SU-DHL-6 (cell line): ENCODE data around the gene GEMIN4.

ENCODE experiments used
- CTCF ChIP-seq: fragments of 200-600 bp; sonication (generic); IDR thresholded peaks from one replicate; pipeline ENCODE4 v1.5.1; 2017; ENCODE audit warnings: antibody characterized with exemption, mild to moderate bottlenecking, low read length, moderate library complexity; ENCODE audit not compliant: insufficient read depth, poor library complexity, severe bottlenecking
- EZH2phosphoT487 ChIP-seq: fragments of 200-600 bp; sonication (generic), shearing (Covaris generic); conservative IDR thresholded peaks from 2 replicates; pipeline ENCODE4 v1.6.1; 2018; ENCODE audit warnings: mild to moderate bottlenecking, antibody characterized with exemption, low read length, moderate library complexity, mixed read lengths

GRCh38 chr17:773016-773415, 21.0 kb upstream of the GEMIN4 start:
- TF ChIP-seq CTCF = no peak
- no peak for TF ChIP-seq EZH2phosphoT487
